ENCODE data around the gene RAD51B.
A peak's percentile ranks its signal among the peaks of the same experiment; 100 is the strongest.
"Not testable (repeated sequence)": the region's sequence is repeated elsewhere in the genome, so short reads cannot be mapped to it uniquely, and the experiment has no call there.

The RAD51B gene

DNA sequence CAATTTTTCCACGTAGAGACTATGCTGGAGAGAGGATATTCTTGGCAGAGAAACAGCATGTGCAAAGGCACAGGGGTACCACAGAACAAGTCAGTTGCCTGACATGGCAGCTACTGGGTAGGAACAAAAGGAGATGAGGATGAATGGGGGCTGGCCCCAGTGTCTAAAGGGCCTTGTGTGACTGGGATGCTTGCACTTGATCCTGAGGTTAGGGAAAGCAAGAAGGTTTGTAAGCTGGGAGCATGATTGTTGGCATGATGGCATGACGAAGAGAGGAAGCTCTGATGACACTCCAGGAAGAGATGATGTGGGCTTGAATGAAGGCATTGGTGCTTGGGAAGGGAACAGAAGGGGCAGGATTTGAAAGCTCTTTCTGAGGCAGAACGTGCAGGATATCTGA, 834.2 kb downstream of the RAD51B start:
- no peak for DNase-seq

DNA sequence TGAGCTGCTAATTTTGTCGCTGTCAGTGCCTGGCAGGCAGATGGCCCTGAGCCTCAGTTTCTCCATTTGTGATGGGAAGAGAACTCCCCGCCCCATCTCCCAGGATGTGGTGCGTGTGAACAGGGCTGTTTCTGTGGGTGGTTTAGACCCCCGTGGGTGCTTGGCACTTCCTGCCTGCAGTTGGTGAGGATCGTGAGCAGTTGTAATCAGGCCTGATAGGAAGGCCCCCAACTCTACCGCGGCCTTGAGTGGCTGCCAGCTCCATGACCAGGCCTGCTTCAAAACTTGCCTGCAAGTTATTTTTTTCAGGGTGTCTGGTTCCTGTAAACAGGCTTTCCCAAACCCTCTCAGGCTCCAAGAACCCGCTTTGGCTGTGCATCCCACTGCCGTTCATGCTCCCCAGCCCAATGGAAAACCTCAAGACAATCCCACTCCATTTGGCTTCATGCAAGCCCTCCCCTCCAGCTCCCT, 834.9 kb downstream of the RAD51B start:
- no peak for DNase-seq

DNA sequence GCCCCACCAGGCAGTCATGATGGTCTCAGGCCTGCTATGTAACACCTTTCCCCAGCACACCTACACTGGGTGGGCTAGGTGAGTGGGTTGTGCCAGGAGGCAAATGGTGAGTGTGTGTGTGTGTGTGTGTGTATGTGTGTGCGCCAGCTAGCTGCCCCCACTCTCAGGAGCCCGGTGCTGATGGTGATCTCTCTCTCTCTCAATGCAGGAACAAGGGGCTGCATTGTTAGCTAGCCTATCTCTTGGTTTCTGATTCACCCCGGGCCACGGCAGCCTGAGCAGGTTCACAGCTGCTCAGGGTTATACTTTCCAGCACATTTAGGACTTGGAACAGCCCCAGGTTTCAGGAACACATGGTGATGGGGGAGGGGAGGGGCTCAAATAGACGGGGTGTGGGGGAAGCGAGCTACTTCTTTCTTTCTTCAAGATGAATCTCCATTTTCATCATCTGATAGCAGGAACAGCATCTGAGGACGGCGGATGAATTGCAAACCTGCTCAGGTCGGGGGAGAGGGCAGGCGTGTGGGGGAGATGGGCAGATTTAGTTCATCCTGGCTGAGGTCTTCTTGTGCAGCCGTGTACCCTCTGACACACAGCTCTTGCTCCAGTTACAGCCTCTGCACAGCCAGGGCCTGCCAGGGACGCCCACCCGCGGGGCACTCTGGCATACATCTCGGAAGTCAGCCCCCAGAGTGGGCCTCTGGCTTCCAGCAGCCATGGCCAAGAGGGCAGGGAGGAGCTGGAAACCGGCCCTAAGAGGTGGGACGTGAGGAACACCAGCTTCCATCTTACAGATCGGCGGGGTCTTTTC, 835.6 kb downstream of the RAD51B start:
- no peak for DNase-seq

DNA sequence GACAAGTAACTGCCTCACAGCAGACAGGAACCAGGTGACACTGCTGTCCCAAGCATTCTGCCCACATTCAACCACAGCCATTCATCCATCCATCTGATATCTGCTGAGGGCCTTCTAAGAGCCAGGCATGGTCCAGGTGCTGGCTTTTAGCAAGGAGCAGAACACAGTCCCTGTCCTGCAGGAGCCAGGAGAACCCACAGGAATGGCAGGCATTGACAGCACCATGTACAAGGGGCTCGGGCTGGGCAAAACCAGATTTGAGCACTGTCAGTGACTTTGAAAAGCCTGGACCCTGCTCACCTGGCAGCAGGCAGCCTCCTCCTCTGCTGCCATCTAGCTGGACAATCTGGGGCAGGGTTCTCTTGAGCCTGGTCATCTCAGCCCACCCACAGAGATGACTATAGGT, 836.3 kb downstream of the RAD51B start:
- DNase-seq = no peak

DNA sequence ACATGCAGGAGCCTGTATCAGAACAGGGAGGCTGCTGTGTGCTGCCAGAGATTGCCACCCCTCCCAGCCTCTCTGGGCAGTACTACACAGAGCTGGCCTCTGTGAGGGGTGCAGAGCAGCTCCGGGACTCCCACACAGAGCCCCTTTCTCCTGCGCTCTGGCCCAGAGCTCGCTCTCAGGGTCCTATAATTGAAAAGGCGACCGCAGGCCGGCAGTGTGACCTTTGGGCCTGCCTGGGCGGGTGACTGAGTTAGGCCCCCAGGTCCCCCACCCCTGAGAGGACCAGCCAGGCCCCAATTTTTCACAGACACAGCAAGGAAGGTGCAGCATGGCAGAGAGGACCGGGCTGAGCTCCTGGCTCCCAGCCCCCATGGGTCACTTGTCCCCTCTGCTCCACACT, 836.9 kb downstream of the RAD51B start:
- DNase-seq = no peak

DNA sequence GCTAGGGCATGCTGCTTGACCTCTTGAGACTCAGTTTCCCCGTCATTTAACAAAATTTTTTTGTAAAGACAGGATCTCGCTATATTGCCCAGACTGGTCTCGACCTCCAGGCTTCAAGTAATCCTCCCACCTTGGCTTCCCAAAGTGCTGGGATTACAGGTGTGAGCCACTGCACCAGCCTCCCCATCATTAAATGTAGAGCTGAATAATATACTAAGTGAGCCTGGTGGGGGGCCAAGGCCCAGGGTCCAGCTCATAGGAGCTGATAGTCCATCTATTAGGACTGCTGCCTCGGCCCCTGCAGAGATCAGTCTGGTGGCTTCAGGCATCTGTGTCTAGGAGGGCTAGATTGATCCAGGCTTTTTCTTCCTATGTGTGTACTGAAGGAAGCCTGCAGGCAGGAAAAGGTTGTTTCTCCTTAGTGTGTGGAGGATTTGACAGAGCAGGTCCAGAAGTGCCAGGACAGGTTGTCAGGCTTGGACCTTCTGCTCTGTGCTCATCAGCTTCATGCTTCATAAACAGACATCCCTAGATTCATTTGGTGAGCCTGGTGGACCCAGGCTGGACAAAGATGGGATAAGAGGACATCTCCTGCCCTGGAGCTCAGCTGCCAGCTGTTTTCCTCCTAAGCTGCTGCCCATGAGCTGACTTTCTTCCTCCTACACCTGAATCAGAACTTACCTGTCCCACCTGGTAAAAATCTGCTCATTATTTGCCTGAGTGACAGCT, 837.9 kb downstream of the RAD51B start:
- DNase-seq = no peak

DNA sequence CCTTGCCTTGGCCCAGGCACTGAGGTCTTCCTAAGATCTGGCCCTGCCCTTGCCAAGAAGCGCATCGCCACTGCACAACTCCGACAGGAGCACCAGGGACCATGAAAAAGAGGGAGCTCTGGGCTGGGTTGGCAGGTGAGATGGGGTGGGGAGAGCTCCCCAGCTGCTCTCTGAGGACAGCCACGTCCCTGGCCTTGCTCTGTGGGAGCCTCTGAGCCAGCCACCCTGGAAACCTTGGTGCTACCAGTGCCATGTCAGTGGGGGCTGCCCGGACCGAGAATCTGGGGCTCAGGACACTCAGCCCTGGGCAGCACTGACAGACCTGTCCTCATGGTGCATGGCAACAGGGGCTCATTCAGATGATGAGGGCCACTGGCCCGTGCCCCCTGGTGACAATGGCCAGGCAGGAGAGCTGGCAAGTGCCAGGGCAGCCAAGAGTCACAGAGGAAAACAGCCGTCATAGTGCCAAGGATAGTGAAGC, 838.5 kb downstream of the RAD51B start:
- no peak for DNase-seq

DNA sequence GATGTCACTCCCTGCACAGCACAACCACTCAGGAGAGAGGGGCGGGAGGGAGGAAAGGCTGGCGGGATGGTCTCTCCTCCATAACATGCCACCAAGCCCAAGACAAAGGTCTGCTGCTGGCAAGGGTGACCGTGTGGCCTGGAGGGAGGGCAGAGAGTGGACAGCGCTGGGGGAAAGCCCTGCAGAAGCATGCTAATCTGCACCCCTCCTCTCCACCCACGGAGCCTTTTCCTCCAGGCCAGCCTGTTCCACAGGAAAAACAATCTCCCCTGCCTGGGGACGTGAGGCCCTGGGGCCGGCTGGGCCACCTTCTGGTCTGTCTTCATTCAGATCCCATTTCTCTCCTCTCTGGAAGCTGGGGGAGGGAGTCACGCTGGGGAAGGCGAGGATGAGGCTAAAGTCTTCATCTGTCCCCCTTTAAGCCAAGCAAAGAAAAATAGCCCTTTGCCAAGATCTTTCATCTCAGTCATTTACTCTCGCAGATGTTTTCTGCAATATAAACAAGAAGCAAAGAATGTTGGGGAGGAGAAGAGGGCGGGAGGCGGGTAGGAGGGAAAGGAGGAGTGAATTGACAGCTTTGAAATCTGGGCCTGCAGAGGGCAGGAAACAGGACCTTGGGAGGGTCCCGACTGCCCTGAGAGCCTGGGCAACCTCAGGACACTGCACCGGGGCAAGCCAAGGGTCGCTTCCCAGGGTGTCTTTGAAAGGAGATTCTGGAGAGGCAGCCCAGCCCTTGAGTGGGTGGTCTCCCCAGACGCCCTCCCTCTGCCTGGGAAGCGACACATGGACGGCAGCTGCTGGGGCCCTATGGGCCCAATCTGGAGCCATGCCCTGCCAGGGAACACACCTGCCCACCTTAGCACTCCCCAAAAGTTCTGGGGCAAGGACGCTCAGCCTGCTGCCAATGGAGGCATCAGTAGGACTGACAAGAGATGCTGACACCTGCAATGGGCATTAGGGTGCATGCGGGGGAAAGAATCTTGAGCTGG, 839.7 kb downstream of the RAD51B start:
- no peak for DNase-seq

DNA sequence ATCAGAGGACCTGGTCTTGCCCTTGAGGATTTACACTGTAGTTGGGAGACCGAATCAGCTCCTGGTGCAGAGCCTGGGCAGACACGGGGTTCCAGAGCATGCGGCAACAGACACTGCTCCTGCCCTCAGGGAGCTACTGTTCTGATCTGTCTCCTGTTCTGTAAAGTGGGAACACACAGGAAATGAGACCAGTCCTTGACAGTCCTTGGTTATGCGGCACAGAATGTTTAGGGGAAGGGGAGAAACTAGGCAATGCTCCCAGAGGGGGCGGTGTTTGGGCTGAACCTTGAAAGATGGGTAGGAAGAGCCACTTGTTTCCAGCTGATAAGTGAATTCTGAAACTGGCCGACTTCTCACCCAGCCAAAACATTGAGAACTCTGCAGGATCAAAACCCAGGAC, 840.9 kb downstream of the RAD51B start:
- DNase-seq = no peak

DNA sequence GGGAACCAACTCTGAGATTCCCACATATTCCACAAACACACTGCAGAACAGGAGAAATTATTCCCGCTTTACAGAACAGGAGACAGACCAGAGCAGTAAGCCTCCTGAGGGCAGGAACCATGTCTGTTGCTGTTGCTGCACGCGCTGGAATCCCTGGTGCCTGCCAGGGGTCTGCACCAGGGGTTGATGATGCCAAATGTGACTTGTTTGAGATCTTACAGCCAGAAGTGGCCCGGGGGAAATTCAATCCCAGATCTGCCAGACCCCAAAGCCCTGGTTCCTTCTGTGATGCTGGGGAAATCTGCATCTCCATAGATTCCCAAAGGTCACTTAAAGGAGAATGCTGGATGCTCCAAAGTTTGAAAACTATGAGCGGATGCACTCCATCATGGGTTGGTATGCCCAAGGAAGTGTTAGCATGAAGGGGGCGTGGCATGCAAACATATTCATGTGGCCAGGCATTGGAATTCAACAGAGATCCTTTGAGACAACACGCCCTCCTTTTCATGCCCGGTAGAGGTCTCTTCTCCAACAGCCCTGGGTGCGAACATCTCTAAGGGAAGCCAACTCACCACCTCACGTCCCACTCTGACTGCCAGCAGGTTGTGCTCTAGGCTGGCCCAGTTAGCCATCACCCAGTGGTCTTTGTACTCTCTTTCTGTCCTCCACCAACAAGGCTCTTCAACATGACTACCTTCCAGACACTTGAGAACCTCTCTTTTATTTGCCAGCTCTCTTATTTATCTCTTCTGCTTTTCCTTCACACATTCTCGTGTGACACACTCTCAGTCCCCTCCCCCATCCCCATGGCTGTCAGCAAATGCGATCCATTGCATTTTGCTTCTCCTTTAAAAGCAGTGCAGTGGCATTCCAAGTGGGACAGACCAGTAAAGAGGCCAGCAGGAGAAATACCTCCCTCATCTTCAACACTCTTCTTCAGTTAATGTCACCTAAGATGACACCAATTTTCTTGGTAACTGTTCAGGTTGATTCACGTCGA, 841.9 kb downstream of the RAD51B start:
- DNase-seq = no peak

DNA sequence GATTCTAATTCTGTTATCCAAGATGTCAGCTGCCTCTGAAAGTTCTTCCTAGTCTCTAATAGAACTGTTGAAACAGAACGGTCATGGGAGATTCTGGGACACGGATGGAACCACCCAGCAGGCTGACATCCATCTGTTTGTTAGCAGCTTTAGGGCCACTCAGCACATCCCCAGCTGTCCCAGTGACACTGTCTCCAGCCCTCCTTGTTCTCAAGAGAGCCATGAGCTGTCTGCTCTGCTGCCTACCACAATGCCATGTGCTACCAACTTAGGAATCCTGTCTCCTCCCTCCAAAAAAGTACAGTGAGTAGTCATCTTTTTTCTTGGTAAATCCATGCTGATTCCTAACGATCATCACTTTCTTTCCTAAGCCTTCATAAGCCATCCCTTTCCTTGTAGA, 842.8 kb downstream of the RAD51B start:
- DNase-seq = no peak

DNA sequence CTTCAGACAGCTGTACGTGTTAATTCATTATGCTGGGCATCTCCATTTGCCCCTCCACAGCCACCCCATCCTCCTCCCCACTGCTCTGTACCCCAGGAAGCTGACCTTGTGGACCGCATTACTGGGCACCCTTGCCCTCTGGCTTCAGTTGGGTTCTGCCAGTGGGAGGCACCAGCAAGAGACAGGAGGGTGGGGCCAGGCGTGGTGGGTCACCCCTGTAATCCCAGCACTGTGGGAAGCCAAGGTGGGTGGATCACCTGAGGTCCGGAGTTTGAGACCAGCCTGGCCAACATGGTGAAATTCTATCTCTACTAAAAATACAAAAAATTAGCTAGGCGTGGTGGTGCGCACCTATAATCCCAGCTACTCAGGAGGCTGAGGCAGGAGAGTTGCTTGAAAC, 843.2 kb downstream of the RAD51B start:
- DNase-seq = not testable (repeated sequence)

DNA sequence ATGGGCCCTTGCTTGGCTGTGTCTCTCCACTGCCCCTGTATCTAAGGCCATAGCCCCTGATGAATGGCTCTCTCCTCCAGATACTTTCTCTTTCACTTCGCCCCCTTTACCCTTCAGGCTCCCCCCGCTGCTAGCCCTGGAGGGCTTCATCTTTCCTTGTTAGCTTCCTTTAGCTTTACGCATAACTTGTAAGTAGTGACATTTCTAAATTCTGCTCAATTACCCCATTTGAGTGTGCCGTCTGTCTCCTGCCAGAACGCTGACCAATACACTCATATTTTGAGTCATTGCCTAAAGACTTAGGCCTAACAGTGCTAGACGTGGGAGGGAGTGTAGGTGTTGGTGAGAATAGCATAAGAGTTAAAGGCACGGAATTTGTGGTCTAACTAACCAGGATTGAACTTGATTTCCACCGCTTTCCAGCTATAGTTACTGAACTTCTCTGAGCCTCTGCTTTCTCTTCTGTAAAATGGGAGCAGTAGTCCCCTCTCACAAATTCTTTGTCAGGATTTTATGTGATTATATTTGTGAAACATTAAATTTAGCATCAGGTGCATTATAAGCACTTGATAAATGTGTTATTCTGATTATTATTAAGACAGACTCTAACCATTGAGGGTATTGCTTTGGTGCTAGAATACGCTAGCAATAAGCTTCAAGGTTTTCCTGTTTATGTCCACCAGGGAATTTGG, 844.0 kb downstream of the RAD51B start:
- DNase-seq = peak; percentile 39

DNA sequence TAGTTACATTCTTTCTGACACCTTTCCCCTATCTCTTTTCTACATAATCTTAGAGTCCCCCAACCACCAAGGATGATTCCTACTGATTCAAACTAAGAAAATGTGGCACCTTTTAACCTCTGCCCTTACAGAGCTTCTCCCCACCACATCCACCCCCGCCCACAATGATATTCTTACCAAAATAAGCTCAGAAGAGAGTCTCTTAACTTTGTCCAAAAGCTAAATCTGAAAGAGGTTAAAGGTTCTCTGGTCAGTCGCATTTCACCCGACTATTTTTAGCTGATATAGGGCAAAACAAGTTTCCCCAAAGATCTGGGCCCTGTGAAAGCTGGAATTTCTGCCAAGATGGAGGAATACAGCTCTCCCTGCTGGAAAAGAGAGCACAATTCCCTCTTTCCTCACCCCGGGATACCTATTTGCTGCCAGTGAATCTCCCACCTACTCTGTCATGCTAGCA, 844.7 kb downstream of the RAD51B start:
- no peak for DNase-seq

DNA sequence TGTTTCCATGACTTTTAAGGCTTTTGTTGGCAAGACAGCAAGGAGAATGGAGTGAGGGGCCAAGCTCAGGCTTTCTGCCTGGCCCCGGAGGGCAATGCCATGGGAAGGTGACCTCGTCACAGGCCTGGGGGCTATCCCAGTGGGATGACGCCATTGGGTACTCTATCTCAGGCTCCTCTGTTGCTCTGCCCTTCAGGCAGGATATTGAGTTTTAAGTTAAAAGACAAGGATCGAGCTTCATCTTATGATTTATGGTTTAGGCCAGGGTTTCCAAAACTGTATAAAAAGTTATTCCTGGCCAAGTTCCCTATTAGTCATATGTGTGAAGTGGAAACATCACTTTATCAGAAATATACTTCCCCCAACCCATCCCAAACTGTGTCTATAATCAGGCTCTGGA, 845.6 kb downstream of the RAD51B start:
- DNase-seq = no peak

DNA sequence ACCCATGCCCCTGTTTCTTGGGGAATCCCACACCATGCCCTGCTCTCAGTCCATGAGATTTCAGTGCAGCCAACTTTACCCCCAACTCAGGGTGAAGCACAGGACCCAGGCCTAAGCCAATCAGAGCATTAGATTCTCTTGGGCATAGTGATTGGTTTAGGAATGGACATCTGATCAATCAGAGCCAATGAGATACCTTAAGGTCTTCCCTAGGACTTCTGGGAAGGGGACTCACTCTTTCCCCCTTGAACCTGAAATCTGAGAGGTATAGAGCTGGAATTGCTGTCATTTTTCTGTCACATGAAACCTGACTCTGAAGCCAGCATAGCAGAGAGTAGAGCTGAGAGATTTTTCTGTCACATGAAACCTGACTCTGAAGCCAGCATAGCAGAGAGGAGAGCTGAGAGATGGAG, 846.2 kb downstream of the RAD51B start:
- DNase-seq = no peak

DNA sequence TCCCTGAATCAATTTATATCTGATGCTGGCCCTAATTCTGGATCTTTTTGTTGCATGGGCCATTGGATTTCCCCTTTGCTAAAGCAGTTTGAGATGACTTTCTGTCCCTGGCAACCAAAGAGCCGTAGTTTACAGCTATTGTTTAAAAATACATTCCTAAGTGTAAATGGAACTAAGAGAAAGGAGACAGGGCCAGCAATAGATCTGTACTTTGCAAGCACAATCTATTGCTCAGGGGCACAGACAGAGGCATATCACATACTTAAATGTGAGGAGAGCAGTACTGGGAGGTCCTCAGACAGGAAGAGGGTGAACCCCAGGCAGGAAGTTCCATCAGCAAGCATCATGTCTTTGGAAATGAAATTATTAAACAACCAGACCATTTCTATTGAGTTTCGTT, 846.7 kb downstream of the RAD51B start:
- no peak for DNase-seq

DNA sequence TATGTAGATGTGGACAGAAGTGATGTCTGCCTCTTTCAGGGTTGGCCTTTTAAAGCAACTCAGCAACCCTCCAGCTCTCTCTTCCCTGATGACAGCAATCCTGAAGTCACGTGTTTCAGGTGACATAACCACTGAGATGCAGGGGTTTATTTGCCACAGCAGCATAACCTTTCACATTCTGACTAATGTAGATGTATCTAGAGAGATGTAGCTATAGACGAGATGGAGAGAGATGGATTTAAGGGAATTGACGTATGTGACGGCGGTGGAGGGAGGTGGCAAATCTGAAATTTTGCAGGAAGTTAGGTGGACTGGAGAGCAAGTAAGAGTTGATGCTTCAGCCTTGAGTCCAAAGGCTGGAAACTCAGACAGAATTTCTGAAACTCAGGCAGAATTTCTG, 847.3 kb downstream of the RAD51B start:
- no peak for DNase-seq

DNA sequence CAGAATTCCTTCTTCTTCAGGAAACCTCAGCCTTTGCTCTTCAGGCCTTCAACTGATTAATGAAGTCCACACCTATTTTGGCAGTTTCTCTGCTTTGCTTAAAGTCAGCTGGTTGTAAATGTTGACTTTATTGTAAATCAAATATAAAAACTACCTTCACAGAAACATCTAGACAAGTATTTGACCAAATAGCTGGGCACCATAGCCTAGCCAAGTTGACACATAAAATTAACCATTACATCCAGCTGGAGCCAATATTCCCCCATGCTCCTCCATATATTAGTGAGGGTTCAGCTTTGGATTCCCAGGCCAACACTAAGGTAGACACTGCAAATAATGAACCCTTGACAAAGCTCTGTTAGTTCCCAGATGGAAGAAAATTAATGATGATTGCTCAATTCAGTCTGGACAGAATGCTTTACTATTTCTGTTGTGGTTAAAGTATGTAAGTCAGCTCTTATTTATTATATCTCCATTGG, 847.8 kb downstream of the RAD51B start:
- no peak for DNase-seq

DNA sequence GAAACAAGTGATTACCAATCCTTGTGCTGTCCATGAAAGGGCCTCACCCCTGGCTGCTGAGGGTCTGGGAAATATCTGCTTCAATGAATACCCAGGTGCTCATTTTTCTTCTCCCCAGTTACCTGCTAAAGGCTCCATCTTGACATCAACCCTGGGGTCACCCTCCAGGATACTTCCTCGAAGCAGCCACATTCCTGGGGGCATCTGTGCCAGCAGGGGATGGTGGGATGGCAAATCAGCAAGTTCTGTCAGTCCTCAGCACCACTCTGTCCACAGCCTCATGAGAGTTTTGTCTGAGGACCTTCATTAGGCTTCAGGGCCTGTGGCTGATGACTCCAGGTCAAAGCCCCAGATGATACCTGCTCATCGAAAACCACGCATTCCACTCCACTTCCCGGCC, 848.4 kb downstream of the RAD51B start:
- DNase-seq = no peak

DNA sequence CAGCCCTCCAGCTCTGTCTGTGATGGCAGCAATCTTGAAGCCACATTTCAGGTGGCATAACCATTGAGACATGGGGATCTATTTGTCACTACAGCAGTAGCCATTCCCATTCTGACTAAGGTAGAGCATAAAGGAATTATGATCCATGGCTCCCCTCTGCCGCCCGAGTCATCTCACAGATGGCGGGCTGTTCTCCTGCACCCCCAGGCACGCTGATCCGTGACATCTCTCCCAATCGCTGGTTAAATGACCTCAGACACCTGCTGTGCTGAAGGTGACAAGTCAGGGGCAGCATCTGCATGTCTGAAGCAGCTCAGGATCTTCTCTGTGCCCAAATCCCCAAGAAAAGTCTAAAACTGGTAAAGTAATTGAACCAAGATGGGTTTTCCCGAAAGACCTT, 849.0 kb downstream of the RAD51B start:
- no peak for DNase-seq
